RWPE1 (cell line): ENCODE measurements around the gene FAM181A.

Experiments
- CTCF ChIA-PET: fragments of 350-600 bp; sonication (Branson Sonifier 250); formaldehyde crosslinking; extraction: SDS; loops from one replicate; lab custom pipeline; 2021; lab: Yijun Ruan, JAX
- POLR2A ChIA-PET: fragments of 400-600 bp; formaldehyde crosslinking; extraction: SDS; loops from one replicate; lab custom pipeline; 2020; ENCODE audit warnings: antibody characterized with exemption; ENCODE audit not compliant: low non-redundant PET; lab: Yijun Ruan, JAX
- DNase-seq: peaks from one replicate; pipeline ENCODE4 v3.0.0; 2012; ENCODE audit warnings: low spot score
- H3K27ac ChIP-seq: fragments of 450-650 bp; 2 replicates; pipeline ENCODE4 v1.5.1; 2017
- CTCF ChIP-seq: fragments of 450-650 bp; conservative IDR thresholded peaks from 2 replicates; pipeline ENCODE4 v1.5.1; 2017; ENCODE audit warnings: low read depth, mild to moderate bottlenecking

FAM181A gene

GRCh38 chr14:93962701-93963601, 35.8 kb downstream of the FAM181A start:
- no peak overlapping the region for H3K27ac ChIP-seq
- DNase-seq = no peak
- ChIA-PET POLR2A (interaction anchor here (0.7 kb wide), 1 partner anchor 14 kb away, joined by 16 read pairs; no protein-coding TSS in a partner anchor), CTCF (no interaction called here)
- no peak for TF ChIP-seq CTCF

GRCh38 chr14:93963692-93964091, 36.5 kb downstream of the FAM181A start:
- H3K27ac ChIP-seq = no peak overlapping the region
- no peak for TF ChIP-seq CTCF
- no peak for DNase-seq
- ChIA-PET POLR2A (no interaction called here), CTCF (interaction anchor here (1.8 kb wide), 1 partner anchor 24 kb away, joined by 6 read pairs; no protein-coding TSS in a partner anchor)

- ChIA-PET CTCF (interaction anchor here (1.8 kb wide), 1 partner anchor 24 kb away, joined by 6 read pairs; no protein-coding TSS in a partner anchor), POLR2A (no interaction called here)
- DNase-seq = no peak
- H3K27ac ChIP-seq = no peak overlapping the region
- TF ChIP-seq CTCF = no peak
Observed at GRCh38 chr14:93964281-93964680, 37.1 kb downstream of the FAM181A start.

GRCh38 chr14:93964820-93965286, 37.7 kb downstream of the FAM181A start:
- TF ChIP-seq CTCF = no peak
- DNase-seq = no peak
- ChIA-PET POLR2A (no interaction called here), CTCF (interaction anchor here (1.8 kb wide), 1 partner anchor 25 kb away, joined by 6 read pairs; no protein-coding TSS in a partner anchor)
- H3K27ac ChIP-seq = no peak overlapping the region

GRCh38 chr14:93965287-93965821, 38.2 kb downstream of the FAM181A start:
- TF ChIP-seq CTCF = no peak
- peak overlapping the region; percentile 66 for H3K27ac ChIP-seq
- peak; percentile 69 for DNase-seq
- ChIA-PET CTCF (interaction anchor here (1.8 to 4.0 kb wide), 2 partner anchors 25 to 26 kb away, joined by 6 to 24 read pairs; no protein-coding TSS in a partner anchor), POLR2A (no interaction called here)

GRCh38 chr14:93965946-93966474, 38.9 kb downstream of the FAM181A start:
- ChIA-PET POLR2A (no interaction called here), CTCF (interaction anchor here (0.6 to 4.0 kb wide), 2 partner anchors 13 to 26 kb away, joined by 5 to 24 read pairs; no protein-coding TSS in a partner anchor)
- DNase-seq = no peak
- peak overlapping the region; percentile 66 for H3K27ac ChIP-seq
- TF ChIP-seq CTCF = no peak
